Lower leg skin (tissue), 3 donors: ENCODE data around the gene COL17A1.

Source experiments
- CTCF ChIP-seq, 3 donors: fragments of 450-650 bp; IDR thresholded peaks; one replicate each; pipeline ENCODE4 v1.5.1; 2016; ENCODE audit warnings: antibody characterized with exemption in 3 of 3, mild to moderate bottlenecking in 3 of 3, moderate library complexity in 2 of 3
- POLR2A ChIP-seq, 2 donors: fragments of 450-650 bp; IDR thresholded peaks; one replicate each; pipeline ENCODE4 v1.6.1; 2016 to 2017; ENCODE audit warnings: antibody characterized with exemption in 2 of 2, mild to moderate bottlenecking in 1 of 2, moderate library complexity in 1 of 2

GRCh38 chr10:103998805-103999204, 86.9 kb downstream of the COL17A1 start:
- TF ChIP-seq CTCF (IDR thresholded peaks at IDR 0.05): no peak
- no peak for TF ChIP-seq POLR2A (IDR thresholded peaks at IDR 0.05)
